HG03575 (cell line): ENCODE results near the gene DGKG.

Source experiments
- ATAC-seq: cut with Tn5 transposase; IDR thresholded peaks from one replicate; pipeline ENCODE4 v1.9.1; 2021; ENCODE audit not compliant: unreplicated experiment, insufficient number of reproducible peaks, low FRiP score; ENCODE audit errors: extremely low read depth

DGKG gene

GRCh38 chr3:186286114-186286513 lies 75.9 kb downstream of the DGKG start:
- no peak for ATAC-seq

DNA sequence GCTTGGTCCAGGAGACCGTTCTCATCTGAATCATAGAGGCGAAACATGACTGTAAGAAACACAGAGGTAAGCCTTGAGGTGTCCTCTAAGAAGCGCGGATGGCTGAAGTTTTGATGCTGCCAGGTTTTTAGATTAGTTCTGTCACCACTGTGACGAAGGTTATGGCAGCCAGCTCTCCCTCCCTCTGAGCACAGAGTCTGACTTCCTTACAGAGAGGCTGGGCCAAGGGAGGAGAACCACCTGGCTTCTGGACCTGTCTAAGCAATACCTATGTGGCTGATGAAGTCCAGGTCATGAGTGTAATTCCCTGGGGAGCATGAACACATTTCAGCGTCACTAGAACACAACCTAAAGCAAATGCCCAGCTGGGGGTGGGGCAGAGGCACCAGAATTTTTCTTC lies 77.4 kb downstream of the DGKG start:
- no peak for ATAC-seq

DNA sequence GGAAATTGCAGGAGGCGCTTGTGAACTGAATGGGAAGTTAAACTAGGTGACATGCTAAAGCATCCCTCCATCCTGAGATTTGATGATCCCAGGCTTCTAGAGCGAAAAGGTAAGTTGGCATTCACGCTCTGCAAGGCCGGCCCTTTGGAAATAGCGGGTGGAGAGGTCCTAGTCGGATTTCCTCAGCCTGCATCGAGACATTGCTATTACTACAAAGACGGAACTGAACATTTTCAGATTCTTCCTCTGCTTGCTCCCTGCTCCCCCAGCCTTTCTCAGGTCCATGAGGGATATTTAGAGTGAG lies 77.7 kb downstream of the DGKG start:
- ATAC-seq, result no peak

- no peak for ATAC-seq
These were observed 78.2 kb downstream of the DGKG start for GRCh38 chr3:186283651-186284348.

DNA sequence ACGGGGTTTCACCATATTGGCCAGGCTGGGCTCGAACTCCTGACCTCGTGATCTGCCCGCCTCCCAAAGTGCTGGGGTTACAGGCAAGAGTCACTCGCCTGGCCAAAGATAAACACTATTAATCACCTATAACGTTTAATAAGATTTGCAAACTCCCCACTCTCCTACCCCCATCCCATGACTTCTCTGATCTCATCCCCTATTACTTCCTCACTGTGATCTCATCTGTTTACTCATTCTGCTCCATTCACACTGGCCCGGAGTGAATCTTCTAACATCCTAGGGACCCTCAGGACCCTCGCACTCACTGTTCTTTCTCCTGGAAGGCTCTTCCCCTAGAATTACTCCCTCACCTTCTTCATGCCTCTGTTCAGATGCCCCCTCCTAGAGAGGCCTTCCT lies 78.9 kb downstream of the DGKG start:
- no peak for ATAC-seq

DNA sequence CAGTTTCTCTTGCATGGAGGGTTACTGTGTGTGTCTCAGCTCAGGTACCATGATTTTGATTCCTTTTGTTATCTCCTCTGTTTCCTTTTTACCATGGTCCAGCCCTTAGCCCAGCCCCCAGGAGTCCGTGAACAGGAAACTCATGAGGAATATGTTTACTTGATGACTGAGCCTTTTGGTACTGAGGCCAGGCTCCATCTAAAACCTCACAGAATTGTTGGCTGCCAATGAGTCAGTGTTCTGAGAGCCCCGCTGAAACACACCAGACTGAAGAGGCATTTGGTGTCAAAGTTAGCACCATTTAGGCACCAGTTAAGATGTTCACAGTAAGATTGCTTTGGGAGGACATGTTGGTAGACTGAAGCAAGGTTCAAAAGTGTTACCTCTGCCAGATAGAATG lies 80.9 kb downstream of the DGKG start:
- no peak for ATAC-seq

DNA sequence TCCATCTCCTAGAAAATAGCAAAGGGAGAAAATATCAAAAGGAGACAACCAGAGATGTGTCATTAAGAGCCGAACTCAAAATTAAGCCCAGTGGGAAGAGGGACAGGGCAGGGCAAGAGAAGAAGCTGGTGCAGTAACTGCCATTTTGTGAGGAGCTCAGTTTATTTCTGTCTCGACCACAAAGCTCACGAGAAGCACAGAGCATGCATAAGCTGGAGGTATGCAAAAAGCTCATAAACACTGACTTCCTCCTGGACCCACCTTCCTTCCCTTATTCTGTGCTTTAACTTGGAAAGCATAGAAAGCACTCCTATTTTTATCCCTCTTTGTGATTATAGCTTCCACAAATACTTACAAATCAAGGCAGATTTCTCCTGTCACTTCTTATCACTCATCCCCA lies 81.3 kb downstream of the DGKG start:
- ATAC-seq, result no peak

- ATAC-seq, result no peak
These were observed 84.6 kb downstream of the DGKG start for GRCh38 chr3:186277268-186277909.

DNA sequence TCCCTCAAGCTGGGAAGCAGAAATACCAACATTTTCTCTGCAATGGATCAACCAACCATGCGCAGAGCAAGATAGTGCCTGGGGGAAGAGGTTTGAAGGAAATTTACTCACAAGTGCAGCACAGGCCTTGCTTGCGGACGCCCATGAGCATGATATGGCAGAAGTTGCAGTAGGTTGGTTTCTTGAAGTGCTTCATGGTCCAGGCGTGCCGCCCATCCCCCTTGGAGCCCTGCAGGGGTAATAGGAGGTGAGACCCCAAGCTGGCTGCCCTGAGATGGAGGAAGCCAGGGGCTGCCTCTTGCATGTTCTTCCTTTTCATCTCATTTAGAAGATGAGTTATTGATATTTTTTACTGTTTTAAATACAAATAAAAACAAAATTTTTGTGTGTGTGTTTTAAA lies 86.6 kb downstream of the DGKG start:
- ATAC-seq, result no peak

DNA sequence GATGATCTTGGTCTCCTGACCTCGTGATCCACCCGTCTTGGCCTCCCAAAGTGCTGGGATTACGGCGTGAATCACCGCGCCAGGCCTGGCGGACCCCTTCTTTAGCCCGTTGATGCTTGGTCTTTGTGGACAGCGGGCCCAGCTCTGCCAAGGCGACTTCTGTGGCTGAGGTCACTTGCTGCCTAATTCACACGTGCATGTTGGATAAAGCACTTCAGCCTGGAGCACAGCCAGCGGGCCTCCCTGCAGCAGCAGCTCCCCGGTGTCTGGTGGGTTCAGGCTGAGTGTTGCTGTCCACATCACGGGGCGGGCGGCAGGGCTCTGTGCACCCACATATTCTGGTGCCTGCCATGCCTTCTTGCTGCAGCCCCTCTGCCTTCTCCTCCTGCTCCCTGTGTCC lies 88.4 kb downstream of the DGKG start:
- ATAC-seq, result no peak

DNA sequence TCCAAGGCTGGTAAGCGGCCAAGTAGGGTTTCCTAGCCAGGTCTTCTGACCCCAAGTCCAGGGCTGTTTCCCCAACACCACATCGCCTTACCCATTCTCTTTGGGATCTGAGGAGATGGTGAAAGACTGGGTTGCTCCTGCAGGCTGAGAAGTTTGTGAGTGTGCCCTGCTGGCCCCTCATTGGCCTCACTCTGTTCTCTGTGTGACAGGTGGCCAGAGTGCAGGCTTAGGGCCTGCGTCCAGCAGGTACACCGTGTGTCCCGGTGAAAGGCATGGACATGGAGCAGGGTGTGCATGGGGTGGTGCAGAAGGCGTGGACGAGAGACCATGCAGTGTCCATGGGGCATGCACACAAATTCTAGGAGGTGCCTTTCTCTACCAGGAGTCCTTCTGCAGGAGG lies 91.3 kb downstream of the DGKG start:
- no peak for ATAC-seq

DNA sequence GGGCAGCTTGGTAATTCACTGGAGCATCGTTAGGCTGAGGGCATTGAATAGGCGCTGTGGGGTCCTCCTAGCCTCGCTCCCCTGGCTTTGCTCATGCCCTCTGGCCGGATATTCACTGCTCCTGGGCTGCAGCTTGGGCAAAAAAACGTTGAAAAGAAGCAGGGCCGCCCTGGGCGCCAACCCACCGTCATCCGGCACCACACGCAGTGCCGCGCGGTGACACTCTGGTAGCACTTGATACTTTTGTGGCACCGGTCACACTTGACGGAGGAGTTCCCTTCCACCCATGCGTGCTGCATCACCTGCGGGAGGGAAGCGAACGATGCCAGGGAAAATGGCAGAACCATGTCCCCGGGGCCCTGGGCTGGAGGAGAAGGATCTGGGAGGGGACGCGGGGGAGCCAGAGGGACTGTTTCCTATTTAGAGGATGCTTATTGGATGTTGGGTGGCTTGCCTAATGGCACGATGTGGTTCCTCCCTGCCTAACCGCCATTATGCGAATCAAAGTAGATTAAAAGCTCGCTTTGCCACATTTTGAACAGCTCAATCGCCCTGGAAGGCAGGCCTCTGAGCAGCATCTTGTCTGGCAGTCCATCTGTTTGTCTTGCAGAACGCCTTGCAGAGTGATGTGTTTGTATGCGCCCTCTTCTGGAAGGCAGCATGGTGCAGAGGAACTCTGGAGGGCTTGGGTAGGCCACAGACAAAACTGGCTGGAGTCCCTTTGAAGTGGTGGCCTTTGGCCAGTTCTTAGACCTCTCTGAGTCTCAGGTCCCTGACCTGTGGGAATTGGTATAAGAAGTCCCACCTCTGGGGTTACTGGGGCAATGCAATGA lies 93.2 kb downstream of the DGKG start:
- no peak for ATAC-seq

- no peak for ATAC-seq
These were observed 94.3 kb downstream of the DGKG start for GRCh38 chr3:186267758-186268157.

- no peak for ATAC-seq
These were observed 97.2 kb downstream of the DGKG start for GRCh38 chr3:186264608-186265400.

GRCh38 chr3:186261638-186262037 lies 100.4 kb downstream of the DGKG start:
- no peak for ATAC-seq

DNA sequence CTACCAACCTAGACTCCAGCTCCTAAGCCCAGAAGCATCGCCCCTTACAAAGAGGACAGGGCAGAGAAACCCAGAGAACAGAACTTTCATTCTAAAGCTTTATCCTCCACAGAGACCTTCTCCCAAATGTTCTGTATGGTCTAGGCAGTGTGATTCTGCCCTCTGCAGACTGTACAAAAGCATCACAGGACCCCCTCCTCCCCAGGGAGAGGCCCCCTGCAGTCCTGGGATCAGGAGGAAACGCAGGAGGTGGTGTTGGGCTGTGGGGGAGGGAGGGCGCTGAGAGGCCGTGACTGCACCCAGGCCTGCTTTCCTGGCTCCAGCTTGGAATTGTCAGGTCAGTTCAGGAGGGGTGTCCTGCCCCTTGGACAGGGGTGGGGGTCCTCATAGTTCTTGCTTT lies 101.3 kb downstream of the DGKG start:
- no peak for ATAC-seq

DNA sequence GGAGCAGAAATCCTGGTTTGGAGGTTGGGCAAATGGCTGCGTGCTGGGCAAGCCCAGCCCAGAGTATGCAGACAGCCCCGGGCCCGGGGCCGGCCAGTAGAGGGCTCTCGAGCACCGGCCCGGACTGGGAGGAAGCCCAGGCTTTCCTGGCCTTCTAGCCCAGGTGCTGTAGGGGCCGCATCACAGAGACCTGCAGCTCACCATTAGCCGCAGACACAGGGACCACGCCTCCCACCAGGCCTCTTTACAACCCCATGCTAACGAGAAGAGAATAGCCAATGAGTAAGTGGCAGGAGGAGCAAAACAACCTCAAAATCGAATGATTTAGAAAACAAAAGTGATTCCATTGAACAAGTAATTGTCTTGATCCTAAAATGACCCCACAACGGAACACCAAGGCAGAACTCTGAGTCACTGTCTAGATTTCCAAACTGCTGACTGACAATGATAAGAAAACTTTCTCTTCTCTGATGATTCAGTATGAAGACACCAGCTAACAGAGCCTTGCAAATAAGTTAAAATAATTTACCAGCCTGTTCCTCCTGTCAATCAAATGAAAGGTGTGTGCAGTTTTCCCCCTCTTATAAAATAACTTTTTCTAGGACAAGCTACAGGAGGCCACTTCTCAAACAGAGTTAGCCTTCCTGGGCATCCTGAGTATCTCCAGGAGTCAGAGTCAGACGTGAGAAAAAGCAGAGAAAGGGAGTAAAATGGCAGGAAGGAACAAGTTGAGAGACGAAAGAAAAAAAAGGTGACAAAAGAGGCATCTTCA lies 102.2 kb downstream of the DGKG start:
- no peak for ATAC-seq

DNA sequence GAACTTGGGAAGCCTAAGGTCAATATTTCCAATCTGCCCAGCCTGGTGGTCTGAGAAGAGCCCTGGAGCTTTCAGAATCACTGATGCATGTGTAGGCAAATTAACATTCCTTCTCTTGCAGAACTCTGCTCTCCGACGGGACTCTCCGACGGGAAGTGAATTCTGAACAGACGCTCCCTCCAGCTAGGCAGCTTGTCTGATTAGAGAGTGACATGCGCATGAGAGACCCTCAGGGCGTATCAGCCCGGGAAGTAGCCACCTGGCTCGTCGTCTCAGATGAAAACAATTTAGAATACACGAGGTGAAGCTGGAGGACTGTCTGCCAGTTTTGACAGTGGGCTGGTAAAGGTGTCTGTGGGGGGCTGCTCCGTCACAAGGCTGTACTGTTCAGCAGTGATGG lies 103.1 kb downstream of the DGKG start:
- ATAC-seq, result no peak

DNA sequence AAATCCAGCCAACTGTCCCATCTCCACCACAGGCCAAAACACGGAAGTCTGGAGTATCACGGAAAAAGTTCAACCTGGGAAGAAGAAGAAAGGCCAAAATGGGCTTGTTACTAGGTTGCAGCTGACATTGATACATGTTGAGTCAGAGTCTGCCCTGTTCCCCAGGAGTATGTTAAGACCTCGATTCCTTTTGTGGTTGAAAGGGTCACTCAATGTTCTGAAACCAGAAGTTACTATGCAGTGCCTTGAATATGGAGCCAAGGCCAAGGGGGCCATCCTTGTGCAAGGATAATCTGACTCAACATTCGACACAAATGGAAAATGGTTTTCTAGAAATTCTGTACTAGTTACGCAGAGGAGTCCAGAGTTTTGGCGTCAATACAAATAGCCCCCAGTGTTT lies 104.2 kb downstream of the DGKG start:
- no peak for ATAC-seq
